ENCODE results near the gene PBX3. TPM values are rescaled to one million over a fixed set of nuclear protein-coding genes. Genes with fewer than 3 reads are reported as not detected.

PBX3 gene
- total and polyA plus RNA-seq, 2 of the 13 experiments (the other 11 are each of a cell fraction or from before 2014, with no cell fraction given), result 6.0 to 11.2 TPM

GRCh38 chr9:125706651-125707471 is 40.3 kb upstream of the PBX3 start, which contains the start of gene MAPKAP1 (continued):
- TF ChIP-seq HBP1 (CRISPR knock-in tag; IDR thresholded peaks at IDR 0.05; ENCODE audit: low read depth) (no peak), ZBTB34 (CRISPR knock-in tag; IDR thresholded peaks at IDR 0.05) (no peak), ATF5 (CRISPR knock-in tag; IDR thresholded peaks at IDR 0.05; ENCODE audit: low read depth) (no peak), NFE2L1 (CRISPR knock-in tag; IDR thresholded peaks at IDR 0.05; ENCODE audit: borderline replicate concordance) (no peak), ZNF597 (CRISPR knock-in tag; IDR thresholded peaks at IDR 0.05) (no peak), SIN3A (IDR thresholded peaks at IDR 0.05; ENCODE audit: borderline replicate concordance, low read depth, low read length) (no peak), BRD4 (CRISPR knock-in tag; IDR thresholded peaks at IDR 0.05) (no peak), ZNF468 (CRISPR knock-in tag; IDR thresholded peaks at IDR 0.05) (no peak), WIZ (CRISPR knock-in tag; IDR thresholded peaks at IDR 0.05) (peak; percentile 58; the same call in 1 of the 2 replicates), TP53 (CRISPR knock-in tag; conservative IDR thresholded peaks at IDR 0.05) (no peak), ZNF430 (CRISPR knock-in tag; IDR thresholded peaks at IDR 0.05) (no peak; the same call in 1 of the 2 replicates), ZNF253 (CRISPR knock-in tag; IDR thresholded peaks at IDR 0.05; ENCODE audit: borderline replicate concordance) (no peak), ESRRA (CRISPR knock-in tag; IDR thresholded peaks at IDR 0.05; ENCODE audit: low read depth) (0 out of 2 replicates have a peak, but pooled peaks have one; percentile 29), ZXDC (CRISPR knock-in tag; IDR thresholded peaks at IDR 0.05) (no peak), ZNF883 (CRISPR knock-in tag; IDR thresholded peaks at IDR 0.05; ENCODE audit: not compliant biosample characterization) (peak; percentile 28), ZNF773 (CRISPR knock-in tag; IDR thresholded peaks at IDR 0.05; ENCODE audit: borderline replicate concordance) (no peak), ZNF512B (CRISPR knock-in tag; IDR thresholded peaks at IDR 0.05; ENCODE audit: borderline replicate concordance) (no peak), SMARCE1 (IDR thresholded peaks at IDR 0.05; ENCODE audit: borderline replicate concordance) (no peak)

All from HepG2 (cell line).